K562 (cell line): Measurements from ENCODE around the gene AP3B2. TPM values are rescaled to one million over a fixed set of nuclear protein-coding genes. Genes with fewer than 3 reads are reported as not detected.

Experiments used
- ARHGAP35 ChIP-seq: fragments of 450-650 bp; IDR thresholded peaks from 2 replicates; pipeline ENCODE4 v1.6.1; 2018; ENCODE audit not compliant: partially characterized antibody
- ARID2 ChIP-seq: fragments of 450-650 bp; IDR thresholded peaks from 2 replicates; pipeline ENCODE4 v1.6.1; 2017; ENCODE audit warnings: antibody characterized with exemption, mild to moderate bottlenecking
- C11orf30 ChIP-seq: fragments of 450-650 bp; IDR thresholded peaks from 2 replicates; pipeline ENCODE4 v1.6.1; 2016; ENCODE audit warnings: low read depth, mild to moderate bottlenecking
- CBX3 ChIP-seq, 2 experiments: IDR thresholded peaks; 1 replicate in 1 of 2; 2 replicates in 1 of 2; pipeline ENCODE4 v1.6.1; 2012; ENCODE audit warnings: inconsistent platforms in 2 of 2, low read length in 2 of 2, borderline replicate concordance in 1 of 2, control low read depth in 1 of 2
- CCNT2 ChIP-seq: IDR thresholded peaks from 2 replicates; pipeline ENCODE4 v1.6.1; 2011; ENCODE audit warnings: borderline replicate concordance, low read depth, mild to moderate bottlenecking, moderate library complexity, mixed read lengths, low read length; ENCODE audit not compliant: insufficient read length; ENCODE audit errors: extremely low read depth
- ELF1 ChIP-seq: fragments of 200-800 bp; sonication (Bioruptor generic); IDR thresholded peaks from 2 replicates; pipeline ENCODE4 v1.6.1; 2016; ENCODE audit warnings: missing genetic modification characterization, missing compliant biosample characterization
- FOXJ2 ChIP-seq: fragments of 200-800 bp; sonication (Bioruptor generic); IDR thresholded peaks from 2 replicates; pipeline ENCODE4 v1.6.1; 2016; ENCODE audit warnings: missing genetic modification characterization, missing compliant biosample characterization
- GABPA ChIP-seq: fragments of 200-800 bp; sonication (Bioruptor generic); conservative IDR thresholded peaks from 2 replicates; pipeline ENCODE4 v1.6.1; 2016; ENCODE audit warnings: low read depth, missing genetic modification characterization, missing compliant biosample characterization
- GATAD2B ChIP-seq: fragments of 450-650 bp; IDR thresholded peaks from 2 replicates; pipeline ENCODE4 v1.6.1; 2017; ENCODE audit warnings: mild to moderate bottlenecking, borderline replicate concordance
- HDAC1 ChIP-seq, 2 experiments: fragments of 450-650 bp; IDR thresholded peaks; 2 replicates each; pipeline ENCODE4 v1.6.1; 2016 to 2017; ENCODE audit warnings: inconsistent platforms in 1 of 2, mild to moderate bottlenecking in 1 of 2, moderate library complexity in 1 of 2
- HLTF ChIP-seq: fragments of 450-650 bp; IDR thresholded peaks from 2 replicates; pipeline ENCODE4 v1.6.1; 2016
- PHF8 ChIP-seq: fragments of 200-600 bp; sonication (generic); IDR thresholded peaks from 2 replicates; pipeline ENCODE4 v1.6.1; 2012; ENCODE audit warnings: mixed run types, mild to moderate bottlenecking, inconsistent platforms, low read length, moderate library complexity, borderline replicate concordance
- RBM14 ChIP-seq: fragments of 200-400 bp; formaldehyde crosslinking; IDR thresholded peaks from 2 replicates; pipeline ENCODE4 v1.6.1; 2018; ENCODE audit warnings: low read depth, mild to moderate bottlenecking, low read length, moderate library complexity, borderline replicate concordance; ENCODE audit not compliant: insufficient read depth
- SAP30 ChIP-seq: fragments of 200-600 bp; sonication (generic); IDR thresholded peaks from 2 replicates; pipeline ENCODE4 v1.6.1; 2012; ENCODE audit warnings: borderline replicate concordance, low read depth, mild to moderate bottlenecking, moderate library complexity, low read length, control low read depth, inconsistent platforms; ENCODE audit not compliant: insufficient read depth, poor library complexity, severe bottlenecking
- SP2 ChIP-seq: IDR thresholded peaks from 2 replicates; pipeline ENCODE4 v1.6.1; 2011; ENCODE audit warnings: mild to moderate bottlenecking, low read depth, low read length, moderate library complexity; ENCODE audit not compliant: poor library complexity, severe bottlenecking; ENCODE audit errors: extremely low read depth
- SRSF1 ChIP-seq: fragments of 200-400 bp; formaldehyde crosslinking; IDR thresholded peaks from 2 replicates; pipeline ENCODE4 v1.6.1; 2017; ENCODE audit warnings: mild to moderate bottlenecking, low read depth, low read length, moderate library complexity
- TAF9B ChIP-seq: fragments of 450-650 bp; IDR thresholded peaks from 2 replicates; pipeline ENCODE4 v1.6.1; 2018; ENCODE audit warnings: mild to moderate bottlenecking; ENCODE audit not compliant: partially characterized antibody
- polyA plus RNA-seq, 8 experiments: library from polyadenylated mRNA; depleted of rRNA in 4 of 8; stranded (reverse) in 5 of 8; unstranded in 3 of 8; fragments of >200 nt; fragmentation: Nextera tagmentation in 2 of 8; fragmentation: Illumina TruSeq in 1 of 8; extraction: Ambion mirVana in 2 of 8; extraction: Trizol in 1 of 8; gene quantifications; 2 replicates each; pipeline versions ENCODE4 v1.2.1 to v1.2.3, GENCODE V29; 2011 to 2014; ENCODE audit warnings: inconsistent platforms in 1 of 8, missing spikeins in 1 of 8
- total RNA-seq, 7 experiments: library from RNA; depleted of rRNA in 6 of 7; stranded (reverse); fragments of >200 nt in 6 of 7; fragmentation: Illumina TruSeq in 2 of 7; extraction: Trizol in 2 of 7; gene quantifications; 2 replicates each; pipeline versions ENCODE4 v1.2.1 to v1.2.3, GENCODE V29; 2011 to 2021; ENCODE audit warnings: low replicate concordance in 1 of 7
- TF ChIP-seq, protein P1 (sequence below): fragments of 450-650 bp; IDR thresholded peaks from 2 replicates; pipeline ENCODE4 v1.6.1; 2016; ENCODE audit warnings: borderline replicate concordance
- TF ChIP-seq, protein P2 (sequence below): sonication (generic); formaldehyde crosslinking; IDR thresholded peaks from 2 replicates; pipeline ENCODE4 v1.8.1; 2022; ENCODE audit warnings: missing genetic modification reagents
- TF ChIP-seq, protein P3 (sequence below): fragments of 450-650 bp; conservative IDR thresholded peaks from 2 replicates; pipeline ENCODE4 v1.6.1; 2016; ENCODE audit warnings: missing genetic modification characterization, low read depth, mild to moderate bottlenecking, missing compliant biosample characterization, moderate library complexity
- TF ChIP-seq, protein P4 (sequence below), 2 experiments: fragments of 450-650 bp in 1 of 2; sonication (generic) in 1 of 2; formaldehyde crosslinking; conservative IDR thresholded peaks; 2 replicates each; pipeline versions ENCODE4 v1.4.0 to v1.8.1; 2020 to 2022; ENCODE audit warnings: mild to moderate bottlenecking in 1 of 2, missing genetic modification reagents in 1 of 2

The AP3B2 gene
- total and polyA plus RNA-seq, 9 of the 15 experiments (the other 6 are each of a cell fraction or from before 2014, with no cell fraction given) = 0.03 to 0.15 (median 0.10) TPM; not detected in 2

DNA sequence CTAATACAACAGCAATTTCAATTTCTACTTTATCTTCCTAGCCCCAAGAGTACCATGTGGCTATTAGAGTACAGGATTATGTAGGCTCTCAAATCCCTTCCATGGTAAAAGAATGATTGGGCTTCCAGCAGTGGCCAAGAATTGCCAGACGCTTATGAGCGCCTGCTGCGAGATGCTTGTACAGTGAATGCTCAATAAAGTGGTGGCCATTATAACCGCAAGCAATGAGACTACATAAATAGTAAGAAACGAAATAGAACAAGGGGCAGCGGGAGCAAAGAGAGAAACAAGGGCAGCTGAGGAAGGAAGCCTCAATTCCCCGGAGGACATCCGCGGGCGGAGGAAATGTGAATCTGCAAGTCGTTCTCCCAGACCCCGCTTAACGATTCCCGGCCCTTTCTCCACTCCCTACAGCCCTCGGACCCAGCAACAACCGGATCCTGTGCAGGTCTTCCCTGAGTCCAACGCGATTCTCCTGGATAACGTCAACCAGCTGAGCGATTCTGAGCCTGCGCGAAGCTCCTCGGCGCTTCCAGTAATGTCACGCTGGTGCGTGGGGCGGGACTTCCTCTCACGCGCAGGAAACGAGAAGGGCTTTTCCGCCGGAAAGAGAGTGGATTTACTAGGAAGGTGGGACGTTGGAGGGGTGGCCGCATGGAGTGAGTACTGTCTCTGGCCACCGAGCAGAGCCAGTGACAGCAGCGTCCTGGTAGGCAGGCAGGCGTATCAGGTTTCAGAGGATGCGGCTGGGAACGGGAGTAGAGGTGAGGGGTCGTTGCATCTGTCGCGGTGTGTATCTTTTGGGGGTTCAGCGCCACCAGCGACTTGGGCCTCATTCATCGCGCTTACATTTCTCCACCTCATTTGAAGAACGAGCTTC, 40.5 kb upstream of the AP3B2 start (continued):
- TF ChIP-seq SAP30 (peak; percentile 91), TAF9B (peak; percentile 81), ARID2 (no peak; the same call in 1 of the 2 replicates), RBM14 (no peak), ELF1 (tag) (no peak; the same call in 1 of the 2 replicates), CCNT2 (peak; percentile 28), CBX3 (IDR thresholded peaks at IDR 0.05; ENCODE audit: borderline replicate concordance in 1 of 2, low read length in 2 of 2) (0 out of 3 replicates have a peak, but pooled peaks of 1 of the 2 experiments have one; percentile 51), PHF8 (peak; percentile 91), SRSF1 (no peak), HLTF (no peak), HDAC1 (IDR thresholded peaks at IDR 0.05) (peak in 1 of 2 experiments; percentile 98; a peak in 2 of 4 replicates), FOXJ2 (tag) (no peak), GATAD2B (no peak), ARHGAP35 (no peak), C11orf30 (peak; percentile 79), SP2 (no peak), GABPA (tag) (peak; percentile 97)
- TF ChIP-seq, protein P1, sequence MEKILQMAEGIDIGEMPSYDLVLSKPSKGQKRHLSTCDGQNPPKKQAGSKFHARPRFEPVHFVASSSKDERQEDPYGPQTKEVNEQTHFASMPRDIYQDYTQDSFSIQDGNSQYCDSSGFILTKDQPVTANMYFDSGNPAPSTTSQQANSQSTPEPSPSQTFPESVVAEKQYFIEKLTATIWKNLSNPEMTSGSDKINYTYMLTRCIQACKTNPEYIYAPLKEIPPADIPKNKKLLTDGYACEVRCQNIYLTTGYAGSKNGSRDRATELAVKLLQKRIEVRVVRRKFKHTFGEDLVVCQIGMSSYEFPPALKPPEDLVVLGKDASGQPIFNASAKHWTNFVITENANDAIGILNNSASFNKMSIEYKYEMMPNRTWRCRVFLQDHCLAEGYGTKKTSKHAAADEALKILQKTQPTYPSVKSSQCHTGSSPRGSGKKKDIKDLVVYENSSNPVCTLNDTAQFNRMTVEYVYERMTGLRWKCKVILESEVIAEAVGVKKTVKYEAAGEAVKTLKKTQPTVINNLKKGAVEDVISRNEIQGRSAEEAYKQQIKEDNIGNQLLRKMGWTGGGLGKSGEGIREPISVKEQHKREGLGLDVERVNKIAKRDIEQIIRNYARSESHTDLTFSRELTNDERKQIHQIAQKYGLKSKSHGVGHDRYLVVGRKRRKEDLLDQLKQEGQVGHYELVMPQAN = peak; percentile 98
- TF ChIP-seq, protein P2, sequence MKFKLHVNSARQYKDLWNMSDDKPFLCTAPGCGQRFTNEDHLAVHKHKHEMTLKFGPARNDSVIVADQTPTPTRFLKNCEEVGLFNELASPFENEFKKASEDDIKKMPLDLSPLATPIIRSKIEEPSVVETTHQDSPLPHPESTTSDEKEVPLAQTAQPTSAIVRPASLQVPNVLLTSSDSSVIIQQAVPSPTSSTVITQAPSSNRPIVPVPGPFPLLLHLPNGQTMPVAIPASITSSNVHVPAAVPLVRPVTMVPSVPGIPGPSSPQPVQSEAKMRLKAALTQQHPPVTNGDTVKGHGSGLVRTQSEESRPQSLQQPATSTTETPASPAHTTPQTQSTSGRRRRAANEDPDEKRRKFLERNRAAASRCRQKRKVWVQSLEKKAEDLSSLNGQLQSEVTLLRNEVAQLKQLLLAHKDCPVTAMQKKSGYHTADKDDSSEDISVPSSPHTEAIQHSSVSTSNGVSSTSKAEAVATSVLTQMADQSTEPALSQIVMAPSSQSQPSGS (CRISPR knock-in tag) = no peak
- TF ChIP-seq, protein P3, sequence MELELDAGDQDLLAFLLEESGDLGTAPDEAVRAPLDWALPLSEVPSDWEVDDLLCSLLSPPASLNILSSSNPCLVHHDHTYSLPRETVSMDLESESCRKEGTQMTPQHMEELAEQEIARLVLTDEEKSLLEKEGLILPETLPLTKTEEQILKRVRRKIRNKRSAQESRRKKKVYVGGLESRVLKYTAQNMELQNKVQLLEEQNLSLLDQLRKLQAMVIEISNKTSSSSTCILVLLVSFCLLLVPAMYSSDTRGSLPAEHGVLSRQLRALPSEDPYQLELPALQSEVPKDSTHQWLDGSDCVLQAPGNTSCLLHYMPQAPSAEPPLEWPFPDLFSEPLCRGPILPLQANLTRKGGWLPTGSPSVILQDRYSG (tag) = no peak
- TF ChIP-seq, protein P4, sequence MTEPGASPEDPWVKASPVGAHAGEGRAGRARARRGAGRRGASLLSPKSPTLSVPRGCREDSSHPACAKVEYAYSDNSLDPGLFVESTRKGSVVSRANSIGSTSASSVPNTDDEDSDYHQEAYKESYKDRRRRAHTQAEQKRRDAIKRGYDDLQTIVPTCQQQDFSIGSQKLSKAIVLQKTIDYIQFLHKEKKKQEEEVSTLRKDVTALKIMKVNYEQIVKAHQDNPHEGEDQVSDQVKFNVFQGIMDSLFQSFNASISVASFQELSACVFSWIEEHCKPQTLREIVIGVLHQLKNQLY (CRISPR knock-in tag; conservative IDR thresholded peaks at IDR 0.05) = no peak
